K562 (cell line): ENCODE results near the gene SDF4. TPM values are rescaled to one million over a fixed set of nuclear protein-coding genes. Genes with fewer than 3 reads are reported as not detected.

Experiments used
- ATAC-seq: fragments of 200-7000 bp; cut with Tn5 transposase; 3 replicates; pipeline ENCODE4 v1.9.1; 2020; ENCODE audit warnings: moderate library complexity
- BruUV-seq: library from RNA; stranded (reverse); fragments of 400-500 nt; replicated peaks from 2 replicates; lab custom pipeline; 2021; lab: Mats Ljungman, UMichigan
- CTCF ChIA-PET: fragments of 300-600 bp; formaldehyde crosslinking; extraction: SDS; loops from one replicate; lab custom pipeline; 2021; ENCODE audit warnings: low intra/inter-chr PET ratio; lab: Yijun Ruan, JAX
- POLR2A ChIA-PET: fragments of 300-600, 350-650 bp; sonication (Branson Sonifier 250); formaldehyde crosslinking; extraction: SDS; loops from one replicate; lab custom pipeline; 2021; ENCODE audit warnings: antibody characterized with exemption, inconsistent platforms; lab: Yijun Ruan, JAX
- DNase-seq, 4 experiments: peaks; one replicate each; pipeline versions ENCODE4 v3.0.0 to v3.0.0-alpha.2; 2011 to 2018; ENCODE audit warnings: low spot score in 3 of 4, mixed read lengths in 3 of 4; ENCODE audit errors: extremely low read depth in 1 of 4
- FAIRE-seq: peaks from 2 replicates; lab custom pipeline; 2011; peaks lifted over from hg19 to GRCh38; lab: Jason Lieb, UNC
- H2AFZ ChIP-seq: 2 replicates; pipeline ENCODE4 v1.6.0; 2011; ENCODE audit warnings: low read depth, low read length, control low read depth, inconsistent platforms
- H3K27ac ChIP-seq: fragments of 200-600 bp; 3 replicates; pipeline ENCODE4 v1.8.0; 2011; ENCODE audit warnings: low read depth, mild to moderate bottlenecking, control low read depth, inconsistent platforms, low read length, moderate library complexity, mixed read lengths; ENCODE audit errors: extremely low read depth
- H3K27me3 ChIP-seq, 2 experiments: fragments of 300-600 bp in 1 of 2; 2 replicates in 1 of 2; 3 replicates in 1 of 2; pipeline versions ENCODE4 v1.6.0 to v1.8.0; 2011; ENCODE audit warnings: inconsistent platforms in 2 of 2, low read length in 2 of 2, mild to moderate bottlenecking in 1 of 2, mixed read lengths in 1 of 2, moderate library complexity in 1 of 2; ENCODE audit not compliant: control insufficient read depth in 2 of 2, insufficient read depth in 2 of 2
- H3K36me3 ChIP-seq: fragments of 300-600 bp; 3 replicates; pipeline ENCODE4 v1.8.0; 2011; ENCODE audit warnings: mild to moderate bottlenecking, low read length, inconsistent platforms; ENCODE audit not compliant: control insufficient read depth, insufficient read depth
- H3K4me1 ChIP-seq, 2 experiments: fragments of 200-600 bp in 1 of 2; replicated peaks in 1 of 2; 2 replicates in 1 of 2; 3 replicates in 1 of 2; pipeline versions ENCODE4 v1.5.1 to v1.8.0; 2011; ENCODE audit warnings: inconsistent platforms in 2 of 2, low read length in 2 of 2, mild to moderate bottlenecking in 1 of 2, mixed read lengths in 1 of 2, moderate library complexity in 1 of 2; ENCODE audit not compliant: control insufficient read depth in 2 of 2, insufficient read depth in 2 of 2
- H3K4me2 ChIP-seq: 2 replicates; pipeline ENCODE4 v1.6.1; 2011; ENCODE audit warnings: low read length, control low read depth, inconsistent platforms, mixed read lengths; ENCODE audit not compliant: insufficient read depth
- H3K4me3 ChIP-seq: fragments of 200-600 bp; sonication (generic), shearing (Covaris generic); 2 replicates; pipeline ENCODE4 v1.5.1; 2016; ENCODE audit warnings: control low read depth, inconsistent platforms
- H3K79me2 ChIP-seq: fragments of 200-600 bp; 3 replicates; pipeline ENCODE4 v1.8.0; 2011; ENCODE audit warnings: low read length, inconsistent platforms; ENCODE audit not compliant: control insufficient read depth, insufficient read depth
- H3K9ac ChIP-seq, 2 experiments: 2 replicates each; pipeline versions ENCODE4 v1.6.0 to v1.6.1; 2011; ENCODE audit warnings: low read depth in 2 of 2, low read length in 2 of 2, control low read depth in 1 of 2, inconsistent platforms in 1 of 2, mild to moderate bottlenecking in 1 of 2, mixed read lengths in 1 of 2; ENCODE audit not compliant: insufficient read depth in 1 of 2
- H3K9me1 ChIP-seq: one replicate; pipeline ENCODE4 v1.6.0; 2011; ENCODE audit warnings: inconsistent platforms, mild to moderate bottlenecking, low read length, moderate library complexity; ENCODE audit not compliant: control insufficient read depth, insufficient read depth
- H3K9me3 ChIP-seq: replicated peaks from 2 replicates; pipeline ENCODE4 v1.5.1; 2011; ENCODE audit warnings: low read depth, low read length, inconsistent platforms; ENCODE audit not compliant: control insufficient read depth, insufficient read depth
- H4K20me1 ChIP-seq: replicated peaks from 2 replicates; pipeline ENCODE4 v1.6.1; 2011; ENCODE audit warnings: low read length, inconsistent platforms, mixed read lengths; ENCODE audit not compliant: control insufficient read depth, insufficient read depth
- CBX3 ChIP-seq, 2 experiments: IDR thresholded peaks; 1 replicate in 1 of 2; 2 replicates in 1 of 2; pipeline ENCODE4 v1.6.1; 2012; ENCODE audit warnings: inconsistent platforms in 2 of 2, low read length in 2 of 2, borderline replicate concordance in 1 of 2, control low read depth in 1 of 2
- CHCHD3 ChIP-seq: fragments of 250-450 bp; sonication (Bioruptor Pico); IDR thresholded peaks from 2 replicates; pipeline ENCODE4 v2.1.2; 2022; ENCODE audit warnings: mild to moderate bottlenecking
- DACH1 ChIP-seq: fragments of 450-650 bp; IDR thresholded peaks from 2 replicates; pipeline ENCODE4 v1.6.1; 2018; ENCODE audit not compliant: partially characterized antibody
- ESRRA ChIP-seq: fragments of 450-650 bp; IDR thresholded peaks from 2 replicates; pipeline ENCODE4 v1.6.1; 2014; ENCODE audit warnings: low read depth, mild to moderate bottlenecking, moderate library complexity, borderline replicate concordance
- KDM4B ChIP-seq, 2 experiments: fragments of 450-650 bp in 1 of 2; sonication (generic) in 1 of 2; IDR thresholded peaks; 2 replicates each; pipeline ENCODE4 v1.6.1; 2016 to 2017; ENCODE audit warnings: borderline replicate concordance in 2 of 2, antibody characterized with exemption in 1 of 2, low read depth in 1 of 2, mild to moderate bottlenecking in 1 of 2
- NFE2L1 ChIP-seq: fragments of 450-650 bp; IDR thresholded peaks from 2 replicates; pipeline ENCODE4 v1.6.1; 2016; ENCODE audit warnings: missing genetic modification characterization, low read depth, mild to moderate bottlenecking, missing compliant biosample characterization, moderate library complexity, borderline replicate concordance
- OTX1 ChIP-seq: fragments of 450-650 bp; formaldehyde crosslinking; IDR thresholded peaks from 2 replicates; pipeline ENCODE4 v1.4.0; 2022; ENCODE audit warnings: mild to moderate bottlenecking
- POLR2AphosphoS5 ChIP-seq: IDR thresholded peaks from 2 replicates; pipeline ENCODE4 v1.6.1; 2011; ENCODE audit warnings: mild to moderate bottlenecking, low read depth, low read length, moderate library complexity; ENCODE audit not compliant: control insufficient read depth, insufficient read depth
- RCOR1 ChIP-seq, 2 experiments: IDR thresholded peaks; 2 replicates each; pipeline ENCODE4 v1.6.1; 2012; ENCODE audit warnings: low read depth in 2 of 2, low read length in 2 of 2, borderline replicate concordance in 1 of 2, improper control_type of control experiment in 1 of 2
- RUNX1 ChIP-seq: sonication (generic); IDR thresholded peaks from 2 replicates; pipeline ENCODE4 v1.6.1; 2016; ENCODE audit warnings: antibody characterized with exemption, low read depth
- ZBED1 ChIP-seq: IDR thresholded peaks from 2 replicates; pipeline ENCODE4 v1.6.1; 2014
- ZNF165 ChIP-seq: fragments of 250-450 bp; sonication (Bioruptor Pico); IDR thresholded peaks from 2 replicates; pipeline ENCODE4 v1.4.0; 2020; ENCODE audit warnings: borderline replicate concordance
- ZNF217 ChIP-seq: sonication (generic); formaldehyde crosslinking; IDR thresholded peaks from 2 replicates; pipeline ENCODE4 v1.8.0; 2022; ENCODE audit warnings: mild to moderate bottlenecking, missing genetic modification reagents
- ZNF431 ChIP-seq: sonication (generic); formaldehyde crosslinking; IDR thresholded peaks from 2 replicates; pipeline ENCODE4 v1.8.0; 2022; ENCODE audit warnings: mild to moderate bottlenecking, missing genetic modification reagents
- ZNF707 ChIP-seq: fragments of 250-450 bp; sonication (Bioruptor Pico); conservative IDR thresholded peaks from 2 replicates; pipeline ENCODE4 v1.8.0; 2022; ENCODE audit warnings: inconsistent platforms, mild to moderate bottlenecking, moderate library complexity
- WGBS: fragments of 100-300 bp; shearing (Covaris generic); methylation state at CpG from one replicate; pipeline ENCODE4 v1.1.6; 2016; ENCODE audit warnings: low coverage, mixed read lengths; ENCODE audit not compliant: insufficient coverage; ENCODE audit errors: missing lambda C conversion rate; 5-methylcytosine and 5-hydroxymethylcytosine counted together
- in situ Hi-C: fragments of 300-500 bp; cut with MboI; formaldehyde crosslinking; loops from 4 replicates; pipeline ENCODE4 v1.15.0; 2018; ENCODE audit warnings: inconsistent platforms, mixed read lengths
- intact Hi-C: fragments of 100-400 bp; cut with micrococcal nuclease; formaldehyde crosslinking; loops from 2 replicates; pipeline ENCODE4 v1.14.2; 2022
- polyA plus RNA-seq, 8 experiments: library from polyadenylated mRNA; depleted of rRNA in 4 of 8; stranded (reverse) in 5 of 8; unstranded in 3 of 8; fragments of >200 nt; fragmentation: Nextera tagmentation in 2 of 8; fragmentation: Illumina TruSeq in 1 of 8; extraction: Ambion mirVana in 2 of 8; extraction: Trizol in 1 of 8; gene quantifications; 2 replicates each; pipeline versions ENCODE4 v1.2.1 to v1.2.3, GENCODE V29; 2011 to 2014; ENCODE audit warnings: inconsistent platforms in 1 of 8, missing spikeins in 1 of 8
- total RNA-seq, 7 experiments: library from RNA; depleted of rRNA in 6 of 7; stranded (reverse); fragments of >200 nt in 6 of 7; fragmentation: Illumina TruSeq in 2 of 7; extraction: Trizol in 2 of 7; gene quantifications; 2 replicates each; pipeline versions ENCODE4 v1.2.1 to v1.2.3, GENCODE V29; 2011 to 2021; ENCODE audit warnings: low replicate concordance in 1 of 7
- TF ChIP-seq, protein P1 (sequence below): fragments of 250-450 bp; sonication (Bioruptor Pico); IDR thresholded peaks from 2 replicates; pipeline ENCODE4 v1.5.0; 2020; ENCODE audit warnings: mild to moderate bottlenecking

Gene SDF4
- total and polyA plus RNA-seq, 9 of the 15 experiments (the other 6 are each of a cell fraction or from before 2014, with no cell fraction given) = 0.35 to 160 (median 65.2) TPM

DNA sequence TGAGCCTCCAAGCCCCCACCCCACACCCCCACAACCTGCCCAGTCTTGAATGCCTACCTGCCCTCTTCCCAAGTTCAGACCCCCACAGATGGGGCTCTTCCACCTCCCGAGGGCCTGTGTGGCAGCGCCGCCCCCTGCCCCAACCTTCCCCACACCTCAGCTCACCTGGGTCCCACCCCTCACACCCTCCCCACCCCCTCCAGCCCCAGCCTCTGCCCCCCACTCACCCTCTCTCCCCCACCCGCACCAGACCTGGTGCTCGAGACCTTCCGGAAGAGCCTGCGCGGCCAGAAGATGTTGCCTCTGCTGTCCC is 34.7 kb downstream of the SDF4 start:
- POLR2A ChIA-PET = no interaction called here

More for the DNA sequence above, 34.7 kb downstream of the SDF4 start:
- DNase-seq (no peak), ATAC-seq (no peak), FAIRE-seq (no peak)
- H3K79me2 ChIP-seq = no peaks in the 10 kb centered on the region
- no peak for TF ChIP-seq RUNX1
- TF ChIP-seq RCOR1 (IDR thresholded peaks at IDR 0.05; ENCODE audit: borderline replicate concordance in 1 of 2, low read depth in 2 of 2, low read length in 2 of 2) = no peak
- no peak for TF ChIP-seq ZBED1
- TF ChIP-seq OTX1 (CRISPR knock-in tag) = no peak
- TF ChIP-seq KDM4B (IDR thresholded peaks at IDR 0.05; ENCODE audit: borderline replicate concordance in 2 of 2, low read depth in 1 of 2) = no peak
- TF ChIP-seq NFE2L1 = no peak
- TF ChIP-seq ESRRA = no peak
- TF ChIP-seq, protein P1, sequence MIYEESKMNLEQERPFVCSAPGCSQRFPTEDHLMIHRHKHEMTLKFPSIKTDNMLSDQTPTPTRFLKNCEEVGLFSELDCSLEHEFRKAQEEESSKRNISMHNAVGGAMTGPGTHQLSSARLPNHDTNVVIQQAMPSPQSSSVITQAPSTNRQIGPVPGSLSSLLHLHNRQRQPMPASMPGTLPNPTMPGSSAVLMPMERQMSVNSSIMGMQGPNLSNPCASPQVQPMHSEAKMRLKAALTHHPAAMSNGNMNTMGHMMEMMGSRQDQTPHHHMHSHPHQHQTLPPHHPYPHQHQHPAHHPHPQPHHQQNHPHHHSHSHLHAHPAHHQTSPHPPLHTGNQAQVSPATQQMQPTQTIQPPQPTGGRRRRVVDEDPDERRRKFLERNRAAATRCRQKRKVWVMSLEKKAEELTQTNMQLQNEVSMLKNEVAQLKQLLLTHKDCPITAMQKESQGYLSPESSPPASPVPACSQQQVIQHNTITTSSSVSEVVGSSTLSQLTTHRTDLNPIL (CRISPR knock-in tag) = no peak
- no peak for TF ChIP-seq POLR2AphosphoS5
- no peak for TF ChIP-seq CHCHD3 (CRISPR knock-in tag)
- TF ChIP-seq ZNF165 (CRISPR knock-in tag) = no peak
- TF ChIP-seq ZNF431 (CRISPR knock-in tag) = no peak
- TF ChIP-seq CBX3 (IDR thresholded peaks at IDR 0.05; ENCODE audit: borderline replicate concordance in 1 of 2, low read length in 2 of 2) = no peak
- no peak for TF ChIP-seq ZNF217
- no peak for TF ChIP-seq ZNF707 (CRISPR knock-in tag)
- TF ChIP-seq DACH1 = no peak
- H3K27ac ChIP-seq = no peak overlapping the region
- H3K9ac ChIP-seq = no peak overlapping the region
- no peaks in the 10 kb centered on the region for H4K20me1 ChIP-seq
- H3K9me1 ChIP-seq = no peaks in the 10 kb centered on the region
- peaks cover 6% of the 10 kb centered on the region; the same call in 1 of the 2 replicates for H3K9me3 ChIP-seq
- no peaks in the 10 kb centered on the region for H3K36me3 ChIP-seq
- in situ Hi-C loops = no loop called here
- H3K4me2 ChIP-seq = no peak overlapping the region
- 57% methylated on average over 5 of the region's 8 CpGs for WGBS
- CTCF ChIA-PET = no interaction called here
- no peaks in the 10 kb centered on the region; a peak in 2 of 5 replicates for H3K27me3 ChIP-seq
- no peak overlapping the region for H3K4me3 ChIP-seq
- BruUV-seq = no TSS peak
- intact Hi-C loops = no loop called here
- no peak overlapping the region for H2AFZ ChIP-seq
- peaks cover 0 to 49% of the 10 kb centered on the region in 2 experiments; a peak in 3 of 5 replicates for H3K4me1 ChIP-seq
